Upper lobe of right lung (tissue), 1 donor: ENCODE results near the gene ITGA1. TPM values are rescaled to one million over a fixed set of nuclear protein-coding genes. Genes with fewer than 3 reads are reported as not detected.

Experiments used
- ATAC-seq: fragments of 200-7000 bp; cut with Tn5 transposase; one replicate; pipeline ENCODE4 v1.9.1; 2020; ENCODE audit warnings: mild to moderate bottlenecking, moderate library complexity
- DNase-seq: peaks from one replicate; pipeline ENCODE4 v3.0.0-alpha.2; 2020
- H3K27ac ChIP-seq: fragments of 200-600 bp; one replicate; pipeline ENCODE4 v1.8.0; 2022
- H3K27me3 ChIP-seq: fragments of 200-600 bp; one replicate; pipeline ENCODE4 v1.8.0; 2022; ENCODE audit warnings: mild to moderate bottlenecking
- H3K36me3 ChIP-seq: fragments of 200-600 bp; one replicate; pipeline ENCODE4 v1.8.0; 2022
- H3K4me1 ChIP-seq: fragments of 200-600 bp; one replicate; pipeline ENCODE4 v1.8.0; 2022
- H3K4me3 ChIP-seq: fragments of 200-600 bp; one replicate; pipeline ENCODE4 v1.8.0; 2022; ENCODE audit warnings: mild to moderate bottlenecking
- H3K9me3 ChIP-seq: fragments of 200-600 bp; one replicate; pipeline ENCODE4 v1.8.0; 2022
- intact Hi-C: fragments of 100-400 bp; cut with DNase I; formaldehyde crosslinking; loops from one replicate; pipeline ENCODE4 v1.11.0; 2022
- total RNA-seq: library from RNA; stranded (reverse); fragmentation: NEBNext Ultra II Directional; extraction: Animal tissue kit (Norgen Biotek cat#: 25700); gene quantifications from one replicate; pipeline ENCODE4 v1.2.1, GENCODE V29; 2021
- TF ChIP-seq, protein P1 (sequence below): fragments of 200-600 bp; IDR thresholded peaks from one replicate; pipeline ENCODE4 v1.8.0; 2022; ENCODE audit warnings: antibody characterized with exemption
- donor health status: DM: no; HTN: yes; CAD: no; lungs with severe emphysema.

The ITGA1 gene
- total RNA-seq, 1 donor from 2014 or later: 94.8 TPM

DNA sequence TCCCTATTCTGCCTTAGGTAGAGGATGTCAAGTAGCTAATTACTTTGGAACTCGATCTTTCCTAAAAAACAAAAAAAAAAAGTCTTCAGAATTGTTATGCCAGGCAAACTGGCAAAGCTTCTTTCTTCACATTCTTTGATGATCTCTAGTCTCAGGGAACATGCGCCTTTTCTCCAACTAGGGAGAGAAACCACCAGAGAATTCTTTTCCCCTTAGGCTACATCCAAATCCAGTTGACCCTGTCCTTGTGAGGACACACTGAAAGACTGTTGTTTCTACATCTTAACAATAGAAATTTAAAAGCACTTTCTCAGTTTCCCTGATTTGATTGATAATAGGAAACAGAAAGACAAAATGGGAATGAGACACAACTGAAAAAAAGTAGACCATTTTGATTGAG, 106.7 kb downstream of the ITGA1 start:
- Histone ChIP-seq H3K4me3 (no peak overlapping the region), H3K27ac (peak overlapping the region; percentile 65), H3K9me3 (no peaks in the 10 kb centered on the region), H3K4me1 (peaks cover 21% of the 10 kb centered on the region), H3K36me3 (peaks cover 16% of the 10 kb centered on the region), H3K27me3 (no peaks in the 10 kb centered on the region)
- TF ChIP-seq, protein P1, sequence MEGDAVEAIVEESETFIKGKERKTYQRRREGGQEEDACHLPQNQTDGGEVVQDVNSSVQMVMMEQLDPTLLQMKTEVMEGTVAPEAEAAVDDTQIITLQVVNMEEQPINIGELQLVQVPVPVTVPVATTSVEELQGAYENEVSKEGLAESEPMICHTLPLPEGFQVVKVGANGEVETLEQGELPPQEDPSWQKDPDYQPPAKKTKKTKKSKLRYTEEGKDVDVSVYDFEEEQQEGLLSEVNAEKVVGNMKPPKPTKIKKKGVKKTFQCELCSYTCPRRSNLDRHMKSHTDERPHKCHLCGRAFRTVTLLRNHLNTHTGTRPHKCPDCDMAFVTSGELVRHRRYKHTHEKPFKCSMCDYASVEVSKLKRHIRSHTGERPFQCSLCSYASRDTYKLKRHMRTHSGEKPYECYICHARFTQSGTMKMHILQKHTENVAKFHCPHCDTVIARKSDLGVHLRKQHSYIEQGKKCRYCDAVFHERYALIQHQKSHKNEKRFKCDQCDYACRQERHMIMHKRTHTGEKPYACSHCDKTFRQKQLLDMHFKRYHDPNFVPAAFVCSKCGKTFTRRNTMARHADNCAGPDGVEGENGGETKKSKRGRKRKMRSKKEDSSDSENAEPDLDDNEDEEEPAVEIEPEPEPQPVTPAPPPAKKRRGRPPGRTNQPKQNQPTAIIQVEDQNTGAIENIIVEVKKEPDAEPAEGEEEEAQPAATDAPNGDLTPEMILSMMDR: no peak
- intact Hi-C loops: no loop called here
- ATAC-seq (no peak), DNase-seq (no peak)

DNA sequence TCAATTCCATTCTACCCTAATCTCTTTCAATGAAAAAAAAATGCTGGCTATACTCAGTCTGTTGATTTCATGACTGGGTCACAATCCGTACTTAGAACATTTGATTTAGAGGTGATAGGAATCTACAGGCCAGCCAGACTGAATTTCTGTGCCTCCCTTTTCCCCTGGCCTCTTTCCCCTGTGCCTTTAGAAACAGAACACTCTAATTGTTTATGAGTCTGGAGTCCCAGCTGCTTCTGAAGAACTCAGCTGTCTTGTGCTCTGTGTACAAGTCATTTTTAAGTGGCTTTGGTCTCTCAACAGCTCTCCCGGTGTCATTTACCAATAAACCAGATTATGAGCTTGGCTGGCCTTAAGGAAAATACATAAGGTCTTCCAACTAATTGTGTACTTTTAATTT, 107.4 kb downstream of the ITGA1 start:
- intact Hi-C loops: no loop called here
- ATAC-seq (no peak), DNase-seq (no peak)
- H3K4me3 ChIP-seq: no peak overlapping the region
- H3K27ac ChIP-seq: peak overlapping the region; percentile 65
- TF ChIP-seq, protein P1: no peak
- H3K27me3 ChIP-seq: no peaks in the 10 kb centered on the region
- H3K9me3 ChIP-seq: no peaks in the 10 kb centered on the region
- peaks cover 21% of the 10 kb centered on the region for H3K4me1 ChIP-seq
- peaks cover 13% of the 10 kb centered on the region for H3K36me3 ChIP-seq

DNA sequence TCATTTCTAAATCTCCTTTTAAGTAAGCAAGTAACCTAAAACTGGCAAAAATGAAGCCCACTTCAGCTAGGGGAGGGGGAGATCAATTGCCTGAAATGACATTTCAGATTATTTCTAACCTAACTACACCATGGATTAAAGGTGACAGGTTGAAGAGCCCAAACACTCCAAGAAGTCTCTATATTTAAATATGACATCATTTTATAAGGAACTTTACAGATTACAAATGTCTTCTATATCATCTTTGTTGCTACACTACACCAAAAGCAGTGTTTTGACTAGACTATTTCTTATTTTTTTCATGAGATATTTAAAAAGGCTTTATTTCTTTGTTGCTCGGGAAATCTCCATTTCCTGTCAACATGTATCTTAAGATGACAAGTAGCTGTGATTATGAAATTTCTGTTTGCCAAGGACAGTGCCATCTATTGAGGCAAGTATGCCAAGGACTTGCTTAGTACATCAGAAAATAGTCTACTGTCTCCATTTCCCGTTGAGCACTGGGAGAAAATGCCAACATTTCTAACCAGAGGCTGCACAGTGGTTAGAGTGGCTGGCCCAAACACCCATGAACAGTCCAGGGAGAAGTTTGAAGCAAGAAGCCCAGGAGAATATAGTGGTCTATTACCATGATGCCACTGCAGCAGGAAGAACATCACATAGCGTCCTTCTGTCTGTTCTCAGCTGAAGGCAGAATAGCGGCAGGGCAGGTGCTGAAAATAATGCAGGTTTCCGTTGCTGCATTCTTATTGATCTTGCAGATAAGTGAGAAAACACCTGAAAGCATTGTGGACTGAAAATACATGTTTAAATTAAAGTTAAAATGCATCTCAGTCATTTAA, 108.1 kb downstream of the ITGA1 start:
- TF ChIP-seq, protein P1: no peak
- no peaks in the 10 kb centered on the region for H3K27me3 ChIP-seq
- intact Hi-C loops: no loop called here
- H3K36me3 ChIP-seq: peaks cover 13% of the 10 kb centered on the region
- peaks cover 21% of the 10 kb centered on the region for H3K4me1 ChIP-seq
- no peaks in the 10 kb centered on the region for H3K9me3 ChIP-seq
- H3K27ac ChIP-seq: peak overlapping the region; percentile 65
- no peak for DNase-seq
- no peak overlapping the region for H3K4me3 ChIP-seq
- no peak for ATAC-seq

DNA sequence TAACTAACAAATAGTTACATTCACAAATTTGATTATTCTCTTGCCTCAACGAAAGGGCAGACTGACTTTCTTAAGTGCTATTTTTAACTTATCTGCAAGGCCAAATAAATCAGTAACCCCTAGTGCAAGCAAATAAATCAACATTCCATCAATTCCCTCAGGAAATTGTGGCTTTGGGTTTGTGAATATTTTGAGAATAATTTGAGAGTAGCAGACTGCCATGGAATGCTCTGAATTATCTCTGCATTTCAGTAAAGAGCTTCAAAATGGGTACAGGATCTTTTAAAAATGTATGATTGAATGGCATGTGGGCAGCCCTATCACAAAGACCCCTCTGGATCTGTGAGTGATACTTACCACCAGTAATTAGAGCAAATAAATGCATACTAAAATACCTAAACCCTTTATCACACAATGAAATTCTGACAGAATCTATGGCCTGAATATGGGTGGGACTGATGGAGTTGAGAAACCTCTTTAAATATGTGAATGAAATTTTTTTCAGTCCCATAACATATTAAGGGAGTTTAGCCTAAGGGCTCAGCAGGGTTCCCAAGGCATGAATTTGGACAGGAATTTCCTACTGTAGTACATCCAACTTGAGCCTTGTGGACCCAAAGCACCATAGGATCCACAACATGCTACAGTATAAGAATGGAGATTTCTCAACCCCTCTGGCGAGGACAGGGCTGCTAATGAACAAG, 109.0 kb downstream of the ITGA1 start:
- peaks cover 21% of the 10 kb centered on the region for H3K4me1 ChIP-seq
- no peak overlapping the region for H3K4me3 ChIP-seq
- no peaks in the 10 kb centered on the region for H3K27me3 ChIP-seq
- peaks cover 13% of the 10 kb centered on the region for H3K36me3 ChIP-seq
- ATAC-seq (no peak), DNase-seq (no peak)
- intact Hi-C loops: no loop called here
- H3K27ac ChIP-seq: no peak overlapping the region
- no peaks in the 10 kb centered on the region for H3K9me3 ChIP-seq
- TF ChIP-seq, protein P1: no peak

DNA sequence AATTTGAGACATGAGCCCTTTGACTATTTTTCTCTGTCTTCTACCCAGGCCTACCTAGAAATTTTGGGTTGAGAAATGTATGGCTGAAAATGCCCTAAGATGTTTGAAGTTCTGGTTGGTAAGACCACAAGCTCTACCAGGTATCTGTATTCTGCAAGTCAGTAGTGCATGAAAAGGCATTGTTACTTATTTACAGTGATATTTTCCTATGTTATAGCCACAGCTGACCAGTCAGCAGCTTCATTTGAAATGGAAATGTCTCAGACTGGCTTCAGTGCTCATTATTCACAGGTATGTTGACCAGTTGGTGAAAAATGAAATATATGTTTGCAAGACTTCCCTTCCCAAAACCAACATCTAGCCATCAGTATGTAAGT, 109.5 kb downstream of the ITGA1 start:
- peaks cover 13% of the 10 kb centered on the region for H3K36me3 ChIP-seq
- intact Hi-C loops: no loop called here
- no peaks in the 10 kb centered on the region for H3K9me3 ChIP-seq
- H3K27ac ChIP-seq: no peak overlapping the region
- no peak overlapping the region for H3K4me3 ChIP-seq
- no peaks in the 10 kb centered on the region for H3K27me3 ChIP-seq
- no peak for DNase-seq
- peaks cover 21% of the 10 kb centered on the region for H3K4me1 ChIP-seq
- TF ChIP-seq, protein P1: no peak
- ATAC-seq: no peak
